Heart right ventricle (tissue), 16 donors: ENCODE results near the gene CLEC7A. TPM values are rescaled to one million over a fixed set of nuclear protein-coding genes. Genes with fewer than 3 reads are reported as not detected.

ENCODE experiments used
- ATAC-seq, 8 donors: fragments of 200-7000 bp; cut with Tn5 transposase; one replicate each; pipeline ENCODE4 v1.9.1; 2020; ENCODE audit warnings: mild to moderate bottlenecking in 8 of 8, moderate library complexity in 8 of 8, moderate number of reproducible peaks in 1 of 8
- DNase-seq, 2 donors: peaks; one replicate each; pipeline ENCODE4 v3.0.0-alpha.2; 2020
- H3K27ac ChIP-seq, 10 donors: fragments of 200-600 bp; sonication (generic) in 2 of 10; one replicate each; pipeline versions ENCODE4 v1.5.0 to v1.8.0; 2020 to 2022; ENCODE audit warnings: mild to moderate bottlenecking in 3 of 10
- H3K27me3 ChIP-seq, 7 donors: fragments of 200-600 bp; one replicate each; pipeline ENCODE4 v1.8.0; 2021 to 2022; ENCODE audit warnings: mild to moderate bottlenecking in 2 of 7
- H3K36me3 ChIP-seq, 9 donors: fragments of 200-600 bp; sonication (generic) in 1 of 9; one replicate each; pipeline versions ENCODE4 v1.5.0 to v1.8.0; 2020 to 2022; ENCODE audit warnings: mild to moderate bottlenecking in 2 of 9
- H3K4me1 ChIP-seq, 9 donors: fragments of 200-600 bp; sonication (generic) in 1 of 9; one replicate each; pipeline versions ENCODE4 v1.5.0 to v1.8.0; 2020 to 2022; ENCODE audit warnings: mild to moderate bottlenecking in 4 of 9
- H3K4me3 ChIP-seq, 10 donors: fragments of 200-600 bp; sonication (generic) in 2 of 10; one replicate each; pipeline versions ENCODE4 v1.5.0 to v1.8.0; 2020 to 2022; ENCODE audit warnings: mild to moderate bottlenecking in 7 of 10, moderate library complexity in 2 of 10
- H3K9me3 ChIP-seq, 11 donors: fragments of 200-600 bp in 10 of 11; sonication (generic) in 2 of 11; one replicate each; pipeline versions ENCODE4 v1.5.0 to v1.8.0; 2013 to 2022; ENCODE audit warnings: mild to moderate bottlenecking in 2 of 11, control low read depth in 1 of 11, moderate library complexity in 1 of 11
- WGBS, 2 donors: extraction: QIAGEN DNeasy Blood & Tissue Kit; methylation state at CpG; one replicate each; pipeline ENCODE4 v1.1.7; 2013; ENCODE audit warnings: inconsistent platforms in 1 of 2; 5-methylcytosine and 5-hydroxymethylcytosine counted together
- intact Hi-C, 10 donors: fragments of 100-400 bp; cut with DNase I; formaldehyde crosslinking; loops; one replicate each; pipeline versions ENCODE4 v1.11.1 to v1.14.2; 2022
- polyA plus RNA-seq, 2 donors: library from polyadenylated mRNA; stranded (reverse); fragments of 200-250 nt; gene quantifications; one replicate each; pipeline ENCODE4 v1.2.3, GENCODE V29; 2013
- total RNA-seq, 10 donors: library from RNA; stranded (reverse); fragmentation: NEBNext Ultra II Directional in 3 of 10; extraction: Animal tissue kit (Norgen Biotek cat#: 25700) in 3 of 10; gene quantifications; one replicate each; pipeline versions ENCODE4 v1.2.1 to v1.2.4, GENCODE V29; 2021 to 2023
- TF ChIP-seq, protein P1 (sequence below), 9 donors: fragments of 200-600 bp; sonication (generic) in 2 of 9; IDR thresholded peaks; one replicate each; pipeline versions ENCODE4 v1.5.0 to v1.8.0; 2021 to 2022; ENCODE audit warnings: antibody characterized with exemption in 9 of 9, mild to moderate bottlenecking in 5 of 9, moderate library complexity in 1 of 9
- donor health status: Arrhythmogenic right ventricular cardiomyopathy.
- donor health status: ischemic (EF 13 %, LVEDD 7.1; RV severe dilation, severe dysfunction).
- donor health status: healthy with polysubstance abuse.
- donor health status: DM: no; HTN: yes; CAD: no.
- donor health status: DM: no; HTN: no; CAD: no.
- donor health status: ischemic (EF 25% LVEDD 6.9; RV normal size, moderate dysfunction).
- donor health status: ischemic (EF 25% LVEDD 5.7; RV mildly dilated, moderate dysfunction).
- donor health status: healthy.
- donor health status: DM: yes; HTN: yes; CAD: no.
- donor health status: Ischemic cardiomyopathy.
- donor health status: ischemic (EF 35%, LVEDD 5.7; RV mildly dilated, moderate dysfunction).
- donor health status: nonischemic (EF 11% LVEDD 7.7; RV severe dilation, severe dysfunction).
- donor health status: DM: yes; HTN: yes; CAD: no.
- donor health status: PGD.
- donor health status: ischemic (EF 29% LVEDD 5.4; RV normal size, mild dysfunction).
- donor health status: nonischemic (EF 23%, LVEDD 6.1; RV moderate dilation, normal function).

Gene CLEC7A
- total and polyA plus RNA-seq, 12 donors: 0.94 to 15.2 (median 1.8) TPM

DNA sequence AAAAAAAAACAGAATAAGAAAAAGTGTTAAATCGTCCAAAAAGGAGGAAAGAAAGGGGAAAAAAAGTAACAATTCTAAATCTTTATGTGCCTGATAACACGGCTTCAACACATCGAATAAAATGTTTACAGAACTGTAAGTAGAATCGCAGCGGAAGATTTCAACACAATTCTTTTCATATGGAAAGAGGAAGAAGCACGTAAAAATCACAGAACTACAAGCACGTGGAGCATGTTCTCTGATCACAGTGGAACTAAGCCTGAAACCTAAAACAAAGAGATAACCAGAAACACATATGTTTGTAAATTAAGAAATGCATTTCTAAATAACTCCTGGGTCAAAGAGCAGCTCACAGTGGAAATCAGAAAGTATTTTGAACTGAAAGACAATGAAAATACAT lies 8.7 kb downstream of the CLEC7A start:
- no peak overlapping the region for H3K4me3 ChIP-seq
- no peaks in the 10 kb centered on the region for H3K9me3 ChIP-seq
- peak overlapping the region in 3 of 10 donors; percentile 14 to 72 (median 34) for H3K27ac ChIP-seq
- 79 to 83% methylated on average over 7 of the region's 7 CpGs for WGBS, 2 donors
- H3K4me1 ChIP-seq: peaks cover 0 to 8% (median 0%) of the 10 kb centered on the region in 9 donors
- no peak for DNase-seq
- H3K36me3 ChIP-seq: peaks cover 0 to 20% (median 0%) of the 10 kb centered on the region in 9 donors
- intact Hi-C loops: no loop called here
- TF ChIP-seq, protein P1, sequence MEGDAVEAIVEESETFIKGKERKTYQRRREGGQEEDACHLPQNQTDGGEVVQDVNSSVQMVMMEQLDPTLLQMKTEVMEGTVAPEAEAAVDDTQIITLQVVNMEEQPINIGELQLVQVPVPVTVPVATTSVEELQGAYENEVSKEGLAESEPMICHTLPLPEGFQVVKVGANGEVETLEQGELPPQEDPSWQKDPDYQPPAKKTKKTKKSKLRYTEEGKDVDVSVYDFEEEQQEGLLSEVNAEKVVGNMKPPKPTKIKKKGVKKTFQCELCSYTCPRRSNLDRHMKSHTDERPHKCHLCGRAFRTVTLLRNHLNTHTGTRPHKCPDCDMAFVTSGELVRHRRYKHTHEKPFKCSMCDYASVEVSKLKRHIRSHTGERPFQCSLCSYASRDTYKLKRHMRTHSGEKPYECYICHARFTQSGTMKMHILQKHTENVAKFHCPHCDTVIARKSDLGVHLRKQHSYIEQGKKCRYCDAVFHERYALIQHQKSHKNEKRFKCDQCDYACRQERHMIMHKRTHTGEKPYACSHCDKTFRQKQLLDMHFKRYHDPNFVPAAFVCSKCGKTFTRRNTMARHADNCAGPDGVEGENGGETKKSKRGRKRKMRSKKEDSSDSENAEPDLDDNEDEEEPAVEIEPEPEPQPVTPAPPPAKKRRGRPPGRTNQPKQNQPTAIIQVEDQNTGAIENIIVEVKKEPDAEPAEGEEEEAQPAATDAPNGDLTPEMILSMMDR (IDR thresholded peaks at IDR 0.05): no peak
- no peaks in the 10 kb centered on the region for H3K27me3 ChIP-seq
- ATAC-seq: peak in 1 of 8 donors; percentile 53

DNA sequence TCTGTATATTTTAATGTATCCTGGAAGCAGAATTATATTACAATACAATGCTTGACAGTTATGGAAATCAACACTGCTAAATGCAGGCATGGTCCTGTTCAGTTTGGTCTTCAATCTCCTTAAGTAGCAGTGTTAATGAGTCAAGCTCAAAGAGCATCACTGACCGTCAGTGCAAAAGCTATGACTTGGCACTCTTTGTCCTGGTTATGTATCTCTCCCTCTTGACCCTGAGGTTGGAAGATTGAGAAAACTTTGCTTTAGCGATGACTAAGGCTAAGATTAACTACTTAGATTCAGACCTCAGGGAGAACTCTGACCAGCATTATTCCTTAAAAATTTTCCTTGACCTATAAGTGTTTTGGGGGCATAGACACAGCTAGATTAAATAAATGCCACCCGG lies 10.9 kb downstream of the CLEC7A start:
- H3K4me1 ChIP-seq: peaks cover 0 to 7% (median 0%) of the 10 kb centered on the region in 9 donors
- WGBS, 2 donors: 76 to 85% methylated on average over 3 of the region's 3 CpGs

DNA sequence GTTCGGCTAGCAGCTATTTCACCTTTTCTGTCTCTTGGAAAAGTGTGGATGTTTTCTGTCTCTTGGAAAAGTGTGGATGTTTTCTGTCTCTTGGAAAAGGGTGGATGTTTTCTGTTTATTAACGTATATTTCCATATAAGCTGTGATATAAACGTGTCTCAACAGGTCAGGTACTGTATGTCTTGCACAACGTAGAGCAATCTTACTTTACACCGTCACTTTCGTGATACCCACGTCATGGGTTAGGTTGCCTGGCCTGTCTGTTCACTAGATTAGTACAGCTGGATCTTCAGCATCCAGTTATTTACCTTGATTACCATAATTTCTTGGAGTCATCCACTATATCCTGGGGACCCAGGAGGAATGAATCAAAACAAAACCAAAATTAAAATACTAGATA lies 14.1 kb downstream of the CLEC7A start:
- 89 to 90% methylated on average over 7 of the region's 7 CpGs for WGBS, 2 donors
- intact Hi-C loops: no loop called here

More for the DNA sequence above, 10.9 kb downstream of the CLEC7A start:
- TF ChIP-seq, protein P1 (IDR thresholded peaks at IDR 0.05): no peak
- H3K36me3 ChIP-seq: peaks cover 0 to 20% (median 0%) of the 10 kb centered on the region in 9 donors
- H3K27me3 ChIP-seq: no peaks in the 10 kb centered on the region
- intact Hi-C loops: loop anchor here in 1 of 10 donors (2.0 kb wide), 1 partner anchor 20 kb away; no protein-coding TSS in a partner anchor
- DNase-seq: no peak
- H3K27ac ChIP-seq: peak overlapping the region in 1 of 10 donors; percentile 72
- no peak overlapping the region for H3K4me3 ChIP-seq
- ATAC-seq: no peak
- H3K9me3 ChIP-seq: no peaks in the 10 kb centered on the region

DNA sequence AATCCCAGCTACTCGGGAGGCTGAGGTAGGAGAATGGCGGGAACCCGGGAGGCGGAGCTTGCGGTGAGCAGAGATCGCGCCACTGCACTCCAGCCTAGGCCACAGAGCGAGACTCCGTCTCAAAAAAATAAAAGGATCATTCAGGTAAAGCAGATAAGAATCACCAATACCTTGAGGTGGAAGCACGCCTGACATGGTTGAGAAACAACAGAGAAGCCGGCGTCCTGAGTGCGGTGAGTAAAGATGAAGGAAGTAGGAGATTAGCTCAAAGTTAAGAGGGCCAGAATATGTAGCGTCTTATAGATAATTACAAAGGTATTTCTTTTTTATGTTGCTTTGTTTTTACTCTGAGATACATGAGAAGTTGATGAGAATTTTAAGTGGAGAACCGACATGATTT lies 14.7 kb downstream of the CLEC7A start:
- intact Hi-C loops: no loop called here
- H3K4me3 ChIP-seq: no peak overlapping the region
- no peak overlapping the region for H3K27ac ChIP-seq
- ATAC-seq (no peak), DNase-seq (no peak)
- TF ChIP-seq, protein P1 (IDR thresholded peaks at IDR 0.05): no peak
- peaks cover 0 to 7% (median 0%) of the 10 kb centered on the region in 11 donors for H3K9me3 ChIP-seq
- 88 to 93% methylated on average over 15 of the region's 15 CpGs for WGBS, 2 donors
- peaks cover 0 to 20% (median 0%) of the 10 kb centered on the region in 9 donors for H3K36me3 ChIP-seq
- H3K4me1 ChIP-seq: peaks cover 0 to 5% (median 0%) of the 10 kb centered on the region in 9 donors
- no peaks in the 10 kb centered on the region for H3K27me3 ChIP-seq

More for the DNA sequence above, 14.1 kb downstream of the CLEC7A start:
- H3K27me3 ChIP-seq: no peaks in the 10 kb centered on the region
- no peak overlapping the region for H3K27ac ChIP-seq
- ATAC-seq (no peak), DNase-seq (no peak)
- TF ChIP-seq, protein P1 (IDR thresholded peaks at IDR 0.05): no peak
- H3K4me3 ChIP-seq: no peak overlapping the region
- H3K4me1 ChIP-seq: peaks cover 0 to 7% (median 0%) of the 10 kb centered on the region in 9 donors
- H3K36me3 ChIP-seq: peaks cover 0 to 20% (median 0%) of the 10 kb centered on the region in 9 donors
- H3K9me3 ChIP-seq: peaks cover 0 to 7% (median 0%) of the 10 kb centered on the region in 11 donors
